ENCODE measurements around the gene AQP4.

DNA sequence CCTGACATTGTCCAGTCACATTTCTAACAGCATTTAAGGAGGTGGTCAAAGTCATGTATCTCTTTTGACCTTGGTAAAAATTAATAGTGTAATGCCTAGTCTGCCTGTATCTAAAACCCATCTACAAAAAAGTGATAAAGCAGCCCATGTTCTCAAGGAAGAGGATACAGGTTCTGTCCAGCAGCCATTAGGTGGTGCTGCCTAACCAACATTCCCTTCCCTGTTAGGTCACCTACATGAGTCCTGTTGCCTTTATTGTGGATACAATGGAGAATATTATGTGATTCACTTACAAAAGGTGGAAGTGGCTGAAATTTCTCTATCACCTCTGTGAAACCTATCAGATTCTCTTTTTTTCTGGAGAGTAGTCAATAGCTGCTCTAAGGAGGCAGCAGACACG lies 52.5 kb downstream of the AQP4 start:
- no peak for TF ChIP-seq POLR2A (IDR thresholded peaks at IDR 0.05; ENCODE audit: low read length)
- no peak for TF ChIP-seq GATA1 (IDR thresholded peaks at IDR 0.05; ENCODE audit: low read depth, low read length)

Data from erythroblast (primary cell).